ENCODE data around the gene TRIM64.
"Not testable (repeated sequence)": the region's sequence is repeated elsewhere in the genome, so short reads cannot be mapped to it uniquely, and the experiment has no call there.

Gene TRIM64

GRCh38 chr11:89965737-89966136 is at the start of gene TRIM64:
TRIM64 (plus strand) TSS chr11:89966037; CDS start chr11:89968504, 2,467 bp downstream.
- H3K4me1 ChIP-seq; H3K9ac ChIP-seq; H4K20me1 ChIP-seq; H3K27me3 ChIP-seq; H3K9me3 ChIP-seq (replicated peaks in 1 of 11); H3K4me2 ChIP-seq; H3K4me3 ChIP-seq; H3K36me3 ChIP-seq; H3K27ac ChIP-seq: not testable (repeated sequence)

GRCh38 chr11:89922195-89922660 is 43.6 kb upstream of the TRIM64 start, which contains the start of gene TRIM49D1:
TRIM49D1 (minus strand) TSS chr11:89922245; CDS start chr11:89917710, 4,535 bp downstream.
- no peaks in the 10 kb centered on the region for H3K27me3 ChIP-seq
- no peaks in the 10 kb centered on the region for H3K36me3 ChIP-seq
- no peak within 1 kb of the TSS for H3K4me2 ChIP-seq
- H3K9me3 ChIP-seq (replicated peaks in 1 of 11) = no peaks in the 10 kb centered on the region
- no peaks in the 10 kb centered on the region for H4K20me1 ChIP-seq
- no peak within 1 kb of the TSS for H3K9ac ChIP-seq
- TF ChIP-seq Cebpa-rat (IDR thresholded peaks at IDR 0.05) = no peak
- no peaks in the 10 kb centered on the region for H3K4me1 ChIP-seq
- H3K4me3 ChIP-seq = no peak within 1 kb of the TSS
- H3K27ac ChIP-seq = no peak within 1 kb of the TSS

- H3K4me1 ChIP-seq; H3K9ac ChIP-seq; H3K27ac ChIP-seq; H3K27me3 ChIP-seq; H3K36me3 ChIP-seq; H4K20me1 ChIP-seq; H3K4me3 ChIP-seq; H3K4me2 ChIP-seq; H3K9me3 ChIP-seq (replicated peaks in 1 of 11): not testable (repeated sequence)
Observed at GRCh38 chr11:89923764-89924163, 42.1 kb upstream of the TRIM64 start, which contains the start of gene TRIM49D2. TRIM49D2 (plus strand) TSS chr11:89924064; CDS start chr11:89926762, 2,698 bp downstream.

- not testable (repeated sequence) for H4K20me1 ChIP-seq; H3K36me3 ChIP-seq; H3K9me3 ChIP-seq (replicated peaks in 1 of 11); H3K9ac ChIP-seq; H3K27ac ChIP-seq; H3K4me1 ChIP-seq; H3K4me2 ChIP-seq; H3K4me3 ChIP-seq; H3K27me3 ChIP-seq
Observed at GRCh38 chr11:89960833-89961232, 5.0 kb upstream of the TRIM64 start.

Data from BLaER1 treated with 17β-estradiol and CSF1 and Interleukin-3, amounts not matched to agents 10 nM and 100 nM (cell line).